Loucy (cell line): ENCODE measurements around the gene ZFYVE27.

Source experiments
- H2AFZ ChIP-seq: fragments of 200-600 bp; sonication (generic); 2 replicates; pipeline ENCODE4 v1.6.0; 2016; ENCODE audit warnings: antibody characterized with exemption, mild to moderate bottlenecking, low read length, moderate library complexity
- H3F3A ChIP-seq: fragments of 200-600 bp; 2 replicates; pipeline ENCODE4 v1.6.0; 2016; ENCODE audit warnings: antibody characterized with exemption, low read depth, mild to moderate bottlenecking
- H3K27me3 ChIP-seq: fragments of 200-600 bp; sonication (generic); 2 replicates; pipeline ENCODE4 v1.6.1; 2014; ENCODE audit warnings: low read length, mild to moderate bottlenecking; ENCODE audit not compliant: insufficient read depth, poor library complexity, severe bottlenecking
- H3K36me3 ChIP-seq: fragments of 200-600 bp; sonication (generic); 2 replicates; pipeline ENCODE4 v1.6.1; 2016; ENCODE audit warnings: low read length; ENCODE audit not compliant: insufficient read depth
- H3K4me1 ChIP-seq: fragments of 200-600 bp; sonication (generic); 2 replicates; pipeline ENCODE4 v1.5.1; 2014; ENCODE audit warnings: low read length, mild to moderate bottlenecking; ENCODE audit not compliant: insufficient read depth, poor library complexity, severe bottlenecking
- H3K4me2 ChIP-seq: fragments of 200-600 bp; sonication (generic); 2 replicates; pipeline ENCODE4 v1.6.0; 2014; ENCODE audit warnings: antibody characterized with exemption, low read length, low read depth, mild to moderate bottlenecking; ENCODE audit not compliant: poor library complexity, severe bottlenecking
- H3K4me3 ChIP-seq: fragments of 200-600 bp; sonication (generic); 2 replicates; pipeline ENCODE4 v1.5.1; 2014; ENCODE audit warnings: low read length, mild to moderate bottlenecking, mixed read lengths; ENCODE audit not compliant: poor library complexity, severe bottlenecking
- H3K79me2 ChIP-seq: fragments of 200-600 bp; sonication (generic); 2 replicates; pipeline ENCODE4 v1.6.1; 2014; ENCODE audit warnings: low read length; ENCODE audit not compliant: insufficient read depth
- H3K9ac ChIP-seq: fragments of 200-600 bp; sonication (generic); 2 replicates; pipeline ENCODE4 v1.6.0; 2014; ENCODE audit warnings: mild to moderate bottlenecking, low read depth, low read length, moderate library complexity; ENCODE audit not compliant: poor library complexity, severe bottlenecking
- H3K9me2 ChIP-seq: fragments of 200-600 bp; sonication (generic); replicated peaks from 2 replicates; pipeline ENCODE4 v1.6.1; 2016; ENCODE audit warnings: low read depth, low read length, mixed read lengths
- H3K9me3 ChIP-seq: fragments of 200-600 bp; sonication (generic); 2 replicates; pipeline ENCODE4 v1.6.1; 2014; ENCODE audit warnings: mild to moderate bottlenecking, antibody characterized with exemption, low read length, low read depth; ENCODE audit not compliant: insufficient read depth
- H4K20me1 ChIP-seq: fragments of 200-600 bp; sonication (generic); 2 replicates; pipeline ENCODE4 v1.6.0; 2014; ENCODE audit warnings: antibody characterized with exemption, low read length, mild to moderate bottlenecking; ENCODE audit not compliant: insufficient read depth, poor library complexity, severe bottlenecking
- EZH2phosphoT487 ChIP-seq: fragments of 200-600 bp; IDR thresholded peaks from 2 replicates; pipeline ENCODE4 v1.6.1; 2018; ENCODE audit warnings: antibody characterized with exemption, mild to moderate bottlenecking, moderate library complexity, borderline replicate concordance
- TF ChIP-seq, protein P1 (sequence below): fragments of 200-600 bp; sonication (generic); conservative IDR thresholded peaks from 2 replicates; pipeline ENCODE4 v1.5.1; 2014; ENCODE audit warnings: mild to moderate bottlenecking, antibody characterized with exemption, low read length

The ZFYVE27 gene

DNA sequence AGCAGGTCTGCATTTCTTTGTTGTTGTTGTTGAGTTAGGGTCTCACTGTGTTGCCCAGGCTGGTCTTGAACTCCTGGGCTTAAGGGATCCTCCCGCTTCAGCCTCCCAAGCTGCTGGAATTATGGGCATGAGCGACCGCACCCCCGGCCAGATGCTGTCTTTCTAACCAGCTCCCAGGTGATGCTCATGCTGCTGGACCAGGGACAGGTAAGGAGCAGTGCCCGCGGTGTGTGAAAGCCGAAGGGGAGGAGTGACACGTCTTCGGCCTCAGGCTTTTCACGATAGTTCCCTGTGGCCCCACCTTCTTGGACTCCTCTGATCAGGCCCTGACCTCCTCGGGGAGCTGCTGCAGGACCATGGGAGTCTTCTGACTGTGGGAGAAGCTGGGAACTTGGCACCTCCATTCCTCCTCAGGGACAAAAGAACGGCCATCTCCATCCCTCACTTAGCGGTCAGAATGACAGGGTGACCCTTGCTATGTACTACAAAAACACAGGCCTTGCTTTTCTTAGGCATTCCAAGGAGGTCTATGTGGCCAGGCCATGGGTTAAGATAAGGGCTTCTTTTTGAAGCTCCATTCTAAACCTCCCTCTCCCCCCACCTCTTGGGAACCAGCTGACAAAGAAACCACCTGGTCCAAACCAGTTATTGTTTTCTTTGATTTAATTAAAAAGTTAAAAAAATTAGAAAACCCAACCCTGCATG is 29.3 kb downstream of the ZFYVE27 start:
- Histone ChIP-seq H3K9me3 (no peaks in the 10 kb centered on the region), H3K36me3 (peaks cover 12% of the 10 kb centered on the region; the same call in 1 of the 2 replicates), H3K79me2 (no peaks in the 10 kb centered on the region), H3F3A (no peaks in the 10 kb centered on the region), H2AFZ (no peak overlapping the region), H3K4me2 (no peak overlapping the region), H3K9me2 (no peaks in the 10 kb centered on the region), H4K20me1 (no peaks in the 10 kb centered on the region), H3K4me3 (no peak overlapping the region), H3K9ac (no peak overlapping the region), H3K4me1 (peaks cover 22% of the 10 kb centered on the region), H3K27me3 (no peaks in the 10 kb centered on the region)
- no peak for TF ChIP-seq EZH2phosphoT487
- TF ChIP-seq, protein P1, sequence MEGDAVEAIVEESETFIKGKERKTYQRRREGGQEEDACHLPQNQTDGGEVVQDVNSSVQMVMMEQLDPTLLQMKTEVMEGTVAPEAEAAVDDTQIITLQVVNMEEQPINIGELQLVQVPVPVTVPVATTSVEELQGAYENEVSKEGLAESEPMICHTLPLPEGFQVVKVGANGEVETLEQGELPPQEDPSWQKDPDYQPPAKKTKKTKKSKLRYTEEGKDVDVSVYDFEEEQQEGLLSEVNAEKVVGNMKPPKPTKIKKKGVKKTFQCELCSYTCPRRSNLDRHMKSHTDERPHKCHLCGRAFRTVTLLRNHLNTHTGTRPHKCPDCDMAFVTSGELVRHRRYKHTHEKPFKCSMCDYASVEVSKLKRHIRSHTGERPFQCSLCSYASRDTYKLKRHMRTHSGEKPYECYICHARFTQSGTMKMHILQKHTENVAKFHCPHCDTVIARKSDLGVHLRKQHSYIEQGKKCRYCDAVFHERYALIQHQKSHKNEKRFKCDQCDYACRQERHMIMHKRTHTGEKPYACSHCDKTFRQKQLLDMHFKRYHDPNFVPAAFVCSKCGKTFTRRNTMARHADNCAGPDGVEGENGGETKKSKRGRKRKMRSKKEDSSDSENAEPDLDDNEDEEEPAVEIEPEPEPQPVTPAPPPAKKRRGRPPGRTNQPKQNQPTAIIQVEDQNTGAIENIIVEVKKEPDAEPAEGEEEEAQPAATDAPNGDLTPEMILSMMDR, result no peak

DNA sequence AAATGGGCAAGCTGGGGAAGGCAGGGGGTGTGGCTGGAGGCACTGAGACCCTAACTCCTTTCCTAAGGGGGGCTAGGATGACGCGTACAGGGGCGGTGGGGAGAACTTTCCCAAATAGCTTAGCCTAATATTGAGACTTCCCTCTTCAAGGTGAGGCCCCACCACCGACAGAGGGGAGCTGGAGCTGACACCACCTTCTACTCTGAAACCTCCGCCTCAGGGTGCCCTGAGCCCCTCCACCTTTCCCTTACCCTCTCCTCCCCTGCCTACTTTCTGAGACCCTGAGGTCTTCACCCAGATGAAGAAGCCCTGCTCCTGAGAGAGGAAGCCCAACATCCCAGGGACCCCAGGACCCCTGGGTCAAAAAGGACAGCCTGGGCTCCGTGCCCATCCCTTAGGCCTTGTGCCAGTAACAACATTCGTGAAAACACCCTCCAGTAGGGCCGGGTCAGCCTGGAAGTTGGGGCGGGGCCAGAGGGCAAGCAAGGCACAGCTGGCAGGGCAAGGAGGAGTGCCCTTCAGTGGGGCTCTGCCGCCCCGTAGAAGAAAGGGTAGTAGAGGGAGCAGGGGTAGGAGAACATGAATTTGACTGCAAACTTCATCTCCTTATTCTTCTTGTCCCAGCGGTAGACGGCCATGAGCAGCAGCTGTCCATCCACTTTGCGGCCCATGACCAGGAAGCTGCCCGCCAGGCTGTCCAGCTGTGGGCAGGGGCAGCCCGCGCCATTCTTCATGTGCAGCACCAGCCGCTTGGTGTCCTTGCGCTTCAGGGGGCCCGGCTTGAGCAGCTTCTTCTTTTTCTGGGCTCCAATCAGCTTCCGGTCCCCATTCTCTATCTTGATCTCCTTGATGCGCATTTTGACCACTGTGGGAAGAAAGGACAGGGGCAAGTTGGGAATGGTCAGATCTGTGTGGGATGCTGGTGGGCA is 30.3 kb downstream of the ZFYVE27 start:
- no peaks in the 10 kb centered on the region for H3K27me3 ChIP-seq
- no peaks in the 10 kb centered on the region for H4K20me1 ChIP-seq
- H3K36me3 ChIP-seq, result peaks cover 4% of the 10 kb centered on the region; the same call in 1 of the 2 replicates
- no peak overlapping the region for H2AFZ ChIP-seq
- no peaks in the 10 kb centered on the region for H3F3A ChIP-seq
- peaks cover 22% of the 10 kb centered on the region for H3K4me1 ChIP-seq
- no peaks in the 10 kb centered on the region for H3K9me2 ChIP-seq
- TF ChIP-seq EZH2phosphoT487, result no peak
- TF ChIP-seq, protein P1, result no peak
- no peaks in the 10 kb centered on the region for H3K79me2 ChIP-seq
- no peak overlapping the region for H3K4me3 ChIP-seq
- no peak overlapping the region for H3K4me2 ChIP-seq
- H3K9me3 ChIP-seq, result no peaks in the 10 kb centered on the region
- H3K9ac ChIP-seq, result no peak overlapping the region

DNA sequence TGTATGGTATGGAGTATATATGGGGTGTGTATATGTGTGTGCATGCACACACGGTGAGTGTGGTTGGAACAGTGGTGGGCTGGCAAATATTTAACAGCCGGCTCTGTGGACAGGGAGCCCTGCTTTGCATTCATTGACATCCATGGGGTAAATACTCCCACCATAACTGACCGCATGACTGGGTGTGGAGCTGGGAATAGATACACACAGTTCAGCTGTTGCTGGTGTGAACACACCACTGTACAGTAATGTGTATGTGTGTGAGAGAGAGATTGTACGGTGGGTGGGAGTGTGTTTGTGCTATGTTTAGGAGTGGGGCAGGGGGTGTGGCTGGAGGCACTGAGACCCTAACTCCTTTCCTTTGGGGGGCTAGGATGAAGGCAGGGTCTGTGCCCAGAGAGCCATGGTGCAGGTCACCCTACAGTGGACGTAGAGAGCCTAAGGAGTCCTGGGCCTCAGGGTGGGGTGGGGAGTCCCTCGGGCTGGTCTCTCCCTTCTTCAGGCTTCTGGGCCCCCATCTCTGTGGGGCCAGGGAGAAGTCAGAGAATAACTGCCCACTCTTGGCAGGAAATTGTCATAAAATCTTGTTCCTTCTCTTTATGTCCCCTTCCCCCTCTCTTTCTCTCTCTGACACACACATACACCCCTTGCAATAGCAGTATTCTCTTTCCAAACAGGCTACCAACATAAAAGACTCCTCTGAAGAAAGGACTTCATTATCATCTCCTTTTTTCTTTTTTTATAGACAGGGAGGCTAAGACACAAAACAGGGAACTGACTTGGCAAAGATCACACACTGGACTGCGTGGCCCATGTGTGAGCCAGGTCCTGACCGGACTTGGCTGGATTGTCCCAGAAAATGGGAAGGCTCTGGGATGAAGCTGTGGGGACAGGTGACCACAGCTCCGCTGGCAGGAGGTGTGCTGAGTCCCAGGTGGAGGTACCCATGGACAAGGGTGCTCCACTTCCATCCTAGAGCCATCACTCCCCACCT is 31.7 kb downstream of the ZFYVE27 start:
- Histone ChIP-seq H3K9me3 (no peaks in the 10 kb centered on the region), H3K9ac (peak overlapping the region; percentile 40), H2AFZ (no peak overlapping the region), H3K4me1 (peaks cover 22% of the 10 kb centered on the region), H3F3A (no peaks in the 10 kb centered on the region), H3K36me3 (no peaks in the 10 kb centered on the region), H3K9me2 (no peaks in the 10 kb centered on the region), H3K4me3 (peak overlapping the region; percentile 39), H3K27me3 (no peaks in the 10 kb centered on the region), H4K20me1 (no peaks in the 10 kb centered on the region), H3K79me2 (no peaks in the 10 kb centered on the region), H3K4me2 (peak overlapping the region; percentile 71)
- TF ChIP-seq EZH2phosphoT487, result no peak
- TF ChIP-seq, protein P1, result no peak
